ENCODE results near the gene MAP3K8.
"Not testable (repeated sequence)": the region's sequence is repeated elsewhere in the genome, so short reads cannot be mapped to it uniquely, and the experiment has no call there.

MAP3K8 gene

DNA sequence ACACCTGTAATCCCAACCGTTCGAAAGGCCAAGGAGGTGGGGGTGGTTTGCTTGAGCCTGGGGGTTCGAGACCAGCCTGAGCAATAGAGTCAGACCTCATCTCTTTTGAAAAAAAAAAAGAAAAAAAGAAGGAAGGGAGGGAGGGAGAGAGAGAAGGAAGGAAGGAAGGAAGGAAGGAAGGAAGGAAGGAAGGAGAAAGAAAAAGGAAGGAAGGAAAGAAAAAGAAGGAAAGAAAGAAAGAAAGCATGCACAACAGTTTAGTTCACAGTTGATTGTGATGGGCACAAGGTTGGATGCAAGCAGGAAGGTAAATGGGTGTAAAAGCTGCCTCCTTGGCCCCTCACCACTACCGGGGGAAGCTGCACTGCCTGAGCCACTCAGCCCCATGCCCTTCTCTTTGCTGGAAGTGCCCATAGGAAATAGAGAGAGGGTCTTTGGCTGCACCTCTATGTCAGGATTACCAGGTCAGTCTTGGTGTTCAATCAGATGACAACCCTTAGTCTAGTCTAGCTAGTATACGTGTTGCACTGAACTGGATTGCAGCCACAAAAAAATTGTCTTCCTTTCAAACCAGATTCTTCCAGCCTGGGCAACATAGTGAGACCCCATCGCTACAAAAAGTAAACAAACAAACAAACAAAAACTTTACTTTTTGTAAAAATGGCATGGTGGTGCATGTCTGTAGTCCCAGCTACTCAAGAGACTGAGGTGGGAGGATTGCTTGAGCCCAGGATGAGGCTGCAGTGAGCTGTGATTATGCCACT, 20.0 kb downstream of the MAP3K8 start:
- H3K4me1 Mint-ChIP-seq (ENCODE audit: low read depth), result peaks cover 29% of the 10 kb centered on the region
- no peak overlapping the region for H3K4me3 Mint-ChIP-seq
- peak overlapping the region; percentile 65 for H3K27ac Mint-ChIP-seq
- H3K27me3 Mint-ChIP-seq, result no peaks in the 10 kb centered on the region
- no peaks in the 10 kb centered on the region for H3K9me3 Mint-ChIP-seq
- peaks cover 34% of the 10 kb centered on the region for H3K36me3 Mint-ChIP-seq (ENCODE audit: low read depth)

DNA sequence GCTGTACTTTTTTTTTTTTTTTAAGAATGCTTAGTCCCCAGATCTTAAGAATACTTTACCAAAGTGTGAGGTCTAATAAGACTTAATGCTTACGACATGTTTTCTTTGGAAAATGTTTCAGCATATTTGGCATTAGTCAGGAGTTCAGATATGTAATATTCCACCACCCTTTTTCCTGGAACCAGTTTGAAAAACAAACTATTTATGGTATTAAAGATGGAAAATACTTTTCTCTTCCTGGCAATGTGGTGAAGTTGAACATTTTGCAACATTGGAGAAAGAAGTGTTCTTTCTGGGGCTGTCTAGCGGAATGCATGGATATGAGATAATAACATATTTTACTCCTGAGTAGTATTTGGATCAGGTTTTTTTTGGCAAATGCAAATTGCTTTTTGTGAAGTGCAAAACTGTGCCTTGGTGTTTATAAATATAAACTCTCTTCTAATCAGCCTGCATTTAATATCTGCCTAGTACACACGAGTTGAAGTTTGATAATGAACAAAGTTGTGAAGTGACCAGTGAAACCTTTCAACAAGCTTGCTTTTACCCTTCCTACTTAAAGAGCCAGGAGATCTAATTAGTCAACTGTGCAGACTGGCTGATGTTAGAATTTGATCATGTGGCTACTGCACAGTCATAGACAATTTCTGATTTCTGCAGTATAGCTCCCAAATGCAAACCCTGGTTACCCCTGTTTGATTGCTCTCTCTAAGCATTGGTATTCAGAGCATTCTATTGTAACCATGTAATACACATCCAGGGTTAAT, 20.9 kb downstream of the MAP3K8 start:
- H3K36me3 Mint-ChIP-seq (ENCODE audit: low read depth), result peaks cover 31% of the 10 kb centered on the region
- no peak overlapping the region for H3K4me3 Mint-ChIP-seq
- no peaks in the 10 kb centered on the region for H3K27me3 Mint-ChIP-seq
- H3K9me3 Mint-ChIP-seq, result no peaks in the 10 kb centered on the region
- peaks cover 29% of the 10 kb centered on the region for H3K4me1 Mint-ChIP-seq (ENCODE audit: low read depth)
- peak overlapping the region; percentile 1 for H3K27ac Mint-ChIP-seq

DNA sequence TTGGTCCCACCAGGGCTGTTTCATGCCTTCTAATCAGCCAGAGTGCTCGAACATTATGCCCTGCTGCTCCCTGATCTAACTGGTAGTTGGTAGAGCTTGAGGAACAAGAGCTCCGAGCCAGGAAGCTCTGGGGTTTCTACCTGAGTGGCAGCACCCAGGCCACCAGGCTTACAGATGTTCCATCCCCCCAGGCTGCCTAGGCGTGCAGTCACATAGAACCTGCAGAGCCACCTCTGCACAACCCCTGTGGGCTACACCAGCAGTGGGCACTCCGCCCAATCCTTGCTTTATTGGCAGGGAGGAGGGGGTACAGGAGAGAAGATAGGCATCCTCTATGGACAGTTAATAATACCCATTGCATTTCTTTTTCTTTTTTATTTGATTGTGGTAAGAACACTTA, 21.8 kb downstream of the MAP3K8 start:
- peaks cover 31% of the 10 kb centered on the region for H3K36me3 Mint-ChIP-seq (ENCODE audit: low read depth)
- H3K27ac Mint-ChIP-seq, result peak overlapping the region; percentile 1
- no peaks in the 10 kb centered on the region for H3K9me3 Mint-ChIP-seq
- peaks cover 33% of the 10 kb centered on the region for H3K4me1 Mint-ChIP-seq (ENCODE audit: low read depth)
- H3K4me3 Mint-ChIP-seq, result no peak overlapping the region
- no peaks in the 10 kb centered on the region for H3K27me3 Mint-ChIP-seq

DNA sequence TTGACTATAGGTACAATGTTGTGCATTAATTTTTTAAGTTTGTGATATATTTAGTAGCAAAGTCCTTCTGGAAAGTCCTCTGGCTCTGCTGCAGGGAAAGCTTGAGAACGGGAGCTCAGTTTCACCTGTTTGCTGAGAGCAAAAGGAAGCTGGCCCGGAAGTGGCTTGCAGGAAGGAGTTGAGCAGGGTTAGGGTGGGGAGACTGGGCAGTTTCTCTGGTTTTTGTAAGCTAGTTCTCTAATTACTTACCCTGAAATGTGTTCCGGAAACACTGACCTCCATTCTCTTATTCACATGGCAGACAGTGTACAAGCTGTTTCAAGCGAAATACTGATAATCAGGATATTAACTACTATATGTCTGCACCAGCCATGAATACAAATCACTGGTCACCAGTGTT, 22.3 kb downstream of the MAP3K8 start:
- no peaks in the 10 kb centered on the region for H3K9me3 Mint-ChIP-seq
- H3K27ac Mint-ChIP-seq, result peak overlapping the region; percentile 1
- H3K4me1 Mint-ChIP-seq (ENCODE audit: low read depth), result peaks cover 33% of the 10 kb centered on the region
- H3K27me3 Mint-ChIP-seq, result no peaks in the 10 kb centered on the region
- no peak overlapping the region for H3K4me3 Mint-ChIP-seq
- peaks cover 30% of the 10 kb centered on the region for H3K36me3 Mint-ChIP-seq (ENCODE audit: low read depth)

DNA sequence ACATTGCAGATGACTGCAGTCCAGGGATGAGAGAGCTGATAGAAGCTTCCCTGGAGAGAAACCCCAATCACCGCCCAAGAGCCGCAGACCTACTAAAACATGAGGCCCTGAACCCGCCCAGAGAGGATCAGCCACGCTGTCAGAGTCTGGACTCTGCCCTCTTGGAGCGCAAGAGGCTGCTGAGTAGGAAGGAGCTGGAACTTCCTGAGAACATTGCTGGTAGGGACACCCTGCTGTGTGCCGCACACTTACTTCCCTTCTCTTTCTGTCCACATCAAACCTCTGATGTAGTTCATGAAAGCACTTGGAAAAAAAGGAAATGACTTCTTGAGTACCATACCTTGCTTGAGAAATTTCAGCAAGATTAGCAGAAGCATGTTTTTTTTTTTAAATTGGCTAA, 25.3 kb downstream of the MAP3K8 start:
- Mint-ChIP-seq H3K27ac (no peak overlapping the region), H3K4me1 (ENCODE audit: low read depth) (peaks cover 33% of the 10 kb centered on the region), H3K9me3 (no peaks in the 10 kb centered on the region), H3K4me3 (no peak overlapping the region), H3K27me3 (no peaks in the 10 kb centered on the region), H3K36me3 (ENCODE audit: low read depth) (peaks cover 31% of the 10 kb centered on the region)

DNA sequence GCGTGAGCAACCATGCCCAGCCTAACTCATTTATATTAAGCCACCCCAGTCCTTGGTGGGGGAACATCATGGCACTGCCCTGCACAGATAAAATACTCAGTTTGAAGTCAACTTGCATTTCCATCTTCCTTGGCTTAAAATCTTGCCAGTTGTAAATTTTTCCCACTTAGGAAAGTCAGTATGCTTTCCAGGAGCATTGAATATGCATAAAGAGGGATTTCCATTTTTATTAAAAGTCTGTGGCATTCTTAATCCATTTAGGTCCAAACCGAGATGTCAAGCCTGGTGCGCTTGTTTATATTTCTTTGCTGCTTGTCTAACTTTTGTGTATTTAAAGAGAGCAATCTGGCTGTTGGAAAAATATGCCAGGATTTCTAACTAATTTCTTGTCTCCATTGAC, 26.1 kb downstream of the MAP3K8 start:
- no peak overlapping the region for H3K4me3 Mint-ChIP-seq

DNA sequence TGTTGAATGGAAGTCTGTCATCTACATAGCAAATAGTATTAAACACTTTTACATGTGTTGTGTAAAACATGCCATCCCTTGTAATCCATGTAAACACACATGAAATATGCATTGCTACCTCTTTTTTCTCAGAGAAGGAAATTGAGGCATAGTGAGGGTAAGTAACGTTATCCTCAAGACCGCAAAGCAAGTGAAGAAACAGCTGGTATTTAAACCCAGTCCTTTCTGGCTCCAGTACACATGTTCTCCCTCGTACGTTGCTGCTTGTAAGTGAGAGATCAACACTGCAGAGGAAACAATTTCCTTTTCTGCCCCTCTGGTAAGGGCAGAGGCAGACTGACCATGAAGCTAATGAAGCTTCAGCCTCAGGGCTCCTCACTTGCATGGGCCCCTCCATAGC, 28.5 kb downstream of the MAP3K8 start:
- Mint-ChIP-seq H3K9me3 (no peaks in the 10 kb centered on the region), H3K27ac (no peak overlapping the region), H3K4me3 (no peak overlapping the region), H3K27me3 (no peaks in the 10 kb centered on the region), H3K4me1 (ENCODE audit: low read depth) (peaks cover 12% of the 10 kb centered on the region), H3K36me3 (ENCODE audit: low read depth) (peaks cover 27% of the 10 kb centered on the region)

More for the DNA sequence above, 26.1 kb downstream of the MAP3K8 start:
- Mint-ChIP-seq H3K36me3 (ENCODE audit: low read depth) (peaks cover 28% of the 10 kb centered on the region), H3K9me3 (no peaks in the 10 kb centered on the region), H3K27ac (no peak overlapping the region), H3K27me3 (no peaks in the 10 kb centered on the region), H3K4me1 (ENCODE audit: low read depth) (peaks cover 25% of the 10 kb centered on the region)

DNA sequence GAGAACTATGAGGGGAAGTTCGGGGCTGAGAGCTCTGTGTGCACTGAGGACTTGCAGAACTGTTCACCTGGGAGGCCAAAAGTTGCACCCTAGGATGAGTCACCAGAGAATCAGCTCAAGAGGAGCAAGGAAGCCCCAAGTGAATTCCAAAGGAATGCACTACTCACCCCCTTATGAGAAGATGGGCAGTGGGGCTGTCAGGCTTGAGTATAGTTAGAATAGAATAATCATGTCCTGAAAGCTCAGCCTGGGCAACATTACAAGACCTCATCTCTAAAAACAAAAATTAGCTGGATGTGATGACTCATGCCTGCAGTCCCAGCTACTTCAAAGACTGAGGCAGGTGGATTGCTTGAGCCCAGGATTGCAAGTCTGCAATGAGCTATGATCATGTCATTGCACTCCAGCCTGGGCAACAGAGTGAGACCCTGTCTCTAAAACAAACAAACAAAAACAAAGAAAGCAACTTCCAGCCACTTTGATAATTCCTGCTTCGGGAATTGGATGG, 30.0 kb downstream of the MAP3K8 start:
- Mint-ChIP-seq H3K4me1 (ENCODE audit: low read depth) (peaks cover 20% of the 10 kb centered on the region), H3K27ac (no peak overlapping the region), H3K27me3 (no peaks in the 10 kb centered on the region), H3K4me3 (no peak overlapping the region), H3K36me3 (ENCODE audit: low read depth) (peaks cover 27% of the 10 kb centered on the region), H3K9me3 (no peaks in the 10 kb centered on the region)

DNA sequence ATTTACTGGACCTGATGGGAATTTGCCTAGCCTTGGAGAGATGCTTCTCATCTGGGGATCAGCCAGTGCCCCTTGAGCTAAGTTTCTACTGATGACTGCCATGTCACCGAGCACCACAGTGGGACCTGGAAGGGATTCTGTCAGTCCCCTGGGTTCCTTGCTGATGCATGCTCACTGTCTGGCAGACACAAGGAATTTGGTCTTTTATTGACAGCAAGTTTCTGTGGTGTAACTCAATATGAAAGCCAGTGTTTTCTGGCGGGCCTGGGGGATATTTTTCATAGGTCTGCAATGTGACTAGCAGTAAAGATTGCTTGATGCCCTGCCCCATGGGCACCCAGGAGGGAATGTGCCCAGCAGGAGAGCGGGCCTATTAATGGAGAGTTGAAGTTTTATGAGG, 30.7 kb downstream of the MAP3K8 start:
- Mint-ChIP-seq H3K4me3 (no peak overlapping the region), H3K27ac (no peak overlapping the region), H3K4me1 (ENCODE audit: low read depth) (peaks cover 20% of the 10 kb centered on the region), H3K27me3 (no peaks in the 10 kb centered on the region), H3K9me3 (no peaks in the 10 kb centered on the region), H3K36me3 (ENCODE audit: low read depth) (peaks cover 25% of the 10 kb centered on the region)

DNA sequence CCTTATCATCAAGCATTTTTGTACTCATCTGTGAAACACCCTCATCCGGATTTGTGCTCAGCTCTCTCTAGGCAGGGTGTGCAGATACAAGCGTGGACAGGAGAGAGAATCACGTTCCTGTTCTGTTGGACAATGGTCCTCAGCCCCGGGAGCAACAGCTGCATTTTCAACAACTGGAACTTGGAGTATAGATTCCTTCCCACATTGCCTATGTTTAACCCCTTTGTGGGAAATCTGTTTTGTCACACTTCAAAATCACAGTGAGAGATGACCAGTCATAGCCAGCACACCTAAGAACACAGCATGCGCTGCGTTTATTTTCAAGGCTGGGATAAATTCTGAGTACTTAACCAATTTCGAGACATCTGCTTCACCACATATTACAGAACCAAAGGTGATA, 32.5 kb downstream of the MAP3K8 start:
- Mint-ChIP-seq H3K9me3 (no peaks in the 10 kb centered on the region), H3K27me3 (no peaks in the 10 kb centered on the region), H3K36me3 (ENCODE audit: low read depth) (peaks cover 10% of the 10 kb centered on the region), H3K27ac (peak overlapping the region; percentile 31), H3K4me1 (ENCODE audit: low read depth) (peaks cover 16% of the 10 kb centered on the region), H3K4me3 (no peak overlapping the region)

DNA sequence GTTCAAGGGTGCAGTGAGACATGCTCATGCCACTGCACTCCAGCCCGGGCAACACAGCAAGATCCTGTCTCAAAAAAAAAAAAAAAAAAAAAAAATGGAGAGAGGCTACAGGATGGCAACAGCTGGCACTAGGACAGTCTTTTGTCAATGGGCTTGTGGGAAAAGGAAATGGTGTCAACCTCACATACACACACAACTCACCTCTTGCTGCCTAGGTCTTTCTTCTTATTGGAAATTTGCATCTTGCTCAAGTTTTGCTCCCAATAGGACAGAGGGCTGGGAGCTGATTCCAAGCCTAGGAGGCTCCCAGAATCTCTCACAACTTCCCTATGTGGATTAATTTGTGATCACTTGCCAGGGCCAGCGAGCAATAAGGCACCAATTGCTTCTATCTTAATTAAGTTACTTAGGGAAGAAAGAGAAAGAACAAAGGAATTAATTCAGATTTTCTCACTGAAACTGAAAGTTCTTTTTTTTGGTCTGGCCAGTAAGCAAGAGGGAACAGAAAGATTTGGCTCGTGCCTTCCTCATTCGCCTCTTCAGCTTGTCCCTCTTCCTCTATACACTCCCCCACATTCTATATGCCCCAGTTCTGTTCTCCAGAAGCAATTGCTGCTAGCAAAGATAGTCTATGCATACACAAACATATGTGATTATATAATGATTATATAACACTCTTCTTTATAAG, 33.8 kb downstream of the MAP3K8 start:
- Mint-ChIP-seq H3K27me3 (no peaks in the 10 kb centered on the region), H3K36me3 (ENCODE audit: low read depth) (no peaks in the 10 kb centered on the region), H3K4me3 (no peak overlapping the region), H3K27ac (no peak overlapping the region), H3K9me3 (no peaks in the 10 kb centered on the region), H3K4me1 (ENCODE audit: low read depth) (peaks cover 16% of the 10 kb centered on the region)

DNA sequence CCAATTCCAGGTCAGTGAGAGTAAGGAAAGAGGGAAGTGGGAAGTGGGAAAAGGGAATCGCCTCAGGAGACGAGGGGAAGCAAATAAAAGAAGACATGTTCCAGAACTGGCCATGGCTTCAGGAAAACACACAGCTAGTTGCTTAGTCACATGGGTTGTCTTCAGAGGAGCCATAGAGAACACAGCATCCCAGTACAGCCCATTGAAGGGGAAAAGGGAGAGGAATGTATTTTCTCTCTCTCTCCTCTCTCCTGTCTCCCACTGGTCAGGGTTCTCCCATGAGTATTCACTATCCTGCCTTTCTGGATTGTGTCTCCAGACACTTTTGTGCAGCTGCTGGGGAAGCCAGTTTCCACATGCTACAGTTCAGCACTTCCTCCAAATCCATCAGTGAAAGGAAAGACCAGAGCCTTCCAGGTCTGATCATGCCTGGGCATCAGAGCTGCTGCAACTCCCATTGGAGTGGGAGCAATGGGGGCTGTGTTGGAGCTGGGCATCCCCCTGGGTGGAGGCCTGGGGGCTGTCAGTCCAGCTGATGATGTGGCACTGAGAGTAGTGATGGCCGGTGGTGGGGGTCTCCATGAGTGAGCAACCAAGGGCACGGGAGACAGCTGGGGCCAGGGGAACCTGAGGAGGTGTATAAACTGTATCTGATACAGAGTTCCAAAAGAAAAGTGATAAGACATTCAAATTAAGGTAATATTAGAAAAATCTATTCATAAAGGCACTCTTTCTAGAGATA, 38.6 kb downstream of the MAP3K8 start:
- Mint-ChIP-seq H3K27ac (no peak overlapping the region), H3K4me3 (no peak overlapping the region), H3K9me3 (no peaks in the 10 kb centered on the region), H3K27me3 (no peaks in the 10 kb centered on the region), H3K4me1 (ENCODE audit: low read depth) (peaks cover 12% of the 10 kb centered on the region), H3K36me3 (ENCODE audit: low read depth) (no peaks in the 10 kb centered on the region)

DNA sequence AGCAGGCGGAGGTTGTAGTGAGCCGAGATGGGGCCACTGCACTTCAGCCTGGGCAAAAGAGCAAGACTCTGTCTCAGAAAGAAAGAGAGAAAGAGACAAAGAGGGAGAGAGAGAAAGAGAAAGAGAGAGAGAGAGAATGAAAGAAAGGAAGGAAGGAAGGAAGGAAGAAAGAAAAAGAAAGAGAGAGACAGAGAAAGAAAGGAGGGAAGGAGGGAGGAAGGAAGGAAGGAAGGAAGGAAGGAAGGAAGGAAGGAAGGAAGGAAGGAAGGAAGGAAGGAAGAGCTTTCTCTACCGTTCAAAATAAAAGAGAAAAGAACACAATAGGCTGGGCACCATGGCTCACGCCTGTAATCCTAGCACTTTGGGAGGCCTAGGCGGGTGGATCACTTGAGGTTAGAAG, 41.5 kb downstream of the MAP3K8 start:
- not testable (repeated sequence) for H3K4me1 Mint-ChIP-seq (ENCODE audit: low read depth); H3K9me3 Mint-ChIP-seq; H3K27me3 Mint-ChIP-seq; H3K36me3 Mint-ChIP-seq (ENCODE audit: low read depth); H3K4me3 Mint-ChIP-seq; H3K27ac Mint-ChIP-seq

DNA sequence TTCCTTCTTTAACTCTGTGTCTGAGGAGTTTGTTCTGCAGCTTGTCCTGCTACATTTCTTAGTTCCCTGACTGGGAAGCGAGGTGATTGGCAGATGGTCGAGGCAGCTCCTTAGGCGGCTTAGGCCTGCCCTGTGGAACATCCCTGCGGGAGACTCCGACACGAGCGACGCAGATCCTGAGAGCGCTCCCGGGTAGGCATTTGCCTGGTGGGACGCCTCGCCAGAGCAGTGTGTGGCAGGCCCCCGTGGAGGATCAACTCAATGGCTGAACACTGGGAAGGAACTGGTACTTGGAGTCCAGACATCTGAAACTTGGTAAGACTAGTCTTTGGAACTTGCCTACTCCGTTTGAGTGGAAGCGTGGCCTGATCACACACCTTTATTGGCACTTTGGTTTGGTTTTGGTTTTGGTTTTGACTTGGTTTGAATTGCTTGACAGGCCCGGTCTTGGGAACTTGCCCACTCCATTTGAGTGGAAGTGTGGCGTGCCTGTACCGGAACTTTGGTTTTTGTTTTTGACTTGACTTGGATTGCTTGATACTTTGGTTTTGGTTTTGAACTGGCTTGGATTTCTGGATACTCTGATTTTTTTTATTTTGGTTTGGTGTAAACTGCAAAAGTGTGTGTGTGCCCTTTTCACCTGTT, 42.6 kb downstream of the MAP3K8 start:
- Mint-ChIP-seq H3K27ac (no peak overlapping the region), H3K4me1 (ENCODE audit: low read depth) (peaks cover 4% of the 10 kb centered on the region), H3K27me3 (no peaks in the 10 kb centered on the region), H3K36me3 (ENCODE audit: low read depth) (no peaks in the 10 kb centered on the region), H3K9me3 (no peaks in the 10 kb centered on the region), H3K4me3 (no peak overlapping the region)

Data from stimulated activated naive CD8-positive, alpha-beta T cell treated with anti-CD3 and anti-CD28 coated beads, Interleukin-15, Interleukin-2, amounts not matched to agents 100 ng/mL and 50 ng/mL, for 24 hours (primary cell).